Skeletal muscle tissue (tissue), 4 donors: ENCODE data around the gene SH3BP2. TPM values are rescaled to one million over a fixed set of nuclear protein-coding genes. Genes with fewer than 3 reads are reported as not detected.

Experiments
- H3K27ac ChIP-seq: one replicate; pipeline ENCODE4 v1.7.0; 2013; ENCODE audit warnings: mild to moderate bottlenecking, low read depth, low read length, inconsistent platforms
- H3K27me3 ChIP-seq, 3 donors: one replicate each; pipeline ENCODE4 v1.7.0; 2013; ENCODE audit warnings: low read length in 3 of 3; ENCODE audit not compliant: control insufficient read depth in 3 of 3, insufficient read depth in 3 of 3
- H3K36me3 ChIP-seq, 3 donors: one replicate each; pipeline ENCODE4 v1.7.0; 2013; ENCODE audit warnings: low read length in 3 of 3; ENCODE audit not compliant: control insufficient read depth in 3 of 3, insufficient read depth in 3 of 3
- H3K4me1 ChIP-seq, 3 donors: one replicate each; pipeline ENCODE4 v1.7.0; 2013; ENCODE audit warnings: low read length in 3 of 3, mild to moderate bottlenecking in 3 of 3; ENCODE audit not compliant: control insufficient read depth in 3 of 3, insufficient read depth in 3 of 3
- H3K4me3 ChIP-seq, 3 donors: one replicate each; pipeline ENCODE4 v1.7.0; 2013; ENCODE audit warnings: low read length in 3 of 3
- H3K9ac ChIP-seq, 3 donors: one replicate each; pipeline ENCODE4 v1.7.0; 2013; ENCODE audit warnings: low read length in 3 of 3, mild to moderate bottlenecking in 3 of 3, moderate library complexity in 2 of 3, low read depth in 1 of 3
- H3K9me3 ChIP-seq, 3 donors: one replicate each; pipeline ENCODE4 v1.7.0; 2013; ENCODE audit warnings: low read length in 3 of 3; ENCODE audit not compliant: control insufficient read depth in 3 of 3
- total RNA-seq: library from RNA; depleted of rRNA; stranded (reverse); fragments of >200 nt; gene quantifications from one replicate; pipeline ENCODE4 v1.2.3, GENCODE V29; 2014
- donor health status: Osteomylitis.

Gene SH3BP2
- total RNA-seq, 1 donor from 2014 or later: 7.8 TPM

DNA sequence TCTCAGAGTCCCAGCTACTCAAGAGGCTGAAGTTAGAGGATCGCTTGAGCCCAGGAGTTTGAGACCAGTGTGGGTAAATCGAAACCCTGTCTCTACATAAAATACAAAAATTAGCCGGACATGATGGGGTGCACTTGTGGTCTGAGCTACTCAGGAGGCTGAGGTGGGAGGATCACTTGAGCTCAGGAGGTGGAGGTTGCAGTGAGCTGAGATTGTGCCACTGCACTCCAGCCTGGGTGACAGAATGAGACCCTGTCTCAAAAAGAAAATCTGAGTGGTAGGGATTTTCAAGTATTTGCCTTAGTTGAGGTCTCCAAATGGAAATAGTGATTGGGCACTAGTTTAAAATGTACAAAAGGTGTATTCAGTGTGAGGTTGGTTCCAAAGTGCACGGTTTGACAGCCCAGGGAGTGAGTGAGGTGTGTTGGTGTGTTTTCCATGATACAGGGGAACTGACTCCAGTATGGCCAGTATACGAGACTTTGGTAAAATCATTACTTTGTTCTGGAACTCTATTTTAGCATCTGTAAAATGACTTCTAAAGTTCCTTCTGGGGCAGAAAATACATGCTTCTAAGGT, 64.6 kb downstream of the SH3BP2 start:
- no peak overlapping the region for H3K27ac ChIP-seq
- peaks cover 67 to 72% (median 69%) of the 10 kb centered on the region in 3 donors for H3K4me1 ChIP-seq

GRCh38 chr4:2858451-2859217, 65.7 kb downstream of the SH3BP2 start:
- H3K36me3 ChIP-seq: peaks cover 2 to 6% (median 5%) of the 10 kb centered on the region in 3 donors
- H3K9ac ChIP-seq: peak overlapping the region in 1 of 3 donors; percentile 15
- no peaks in the 10 kb centered on the region for H3K9me3 ChIP-seq
- H3K27ac ChIP-seq: peak overlapping the region; percentile 34
- peaks cover 71 to 75% (median 74%) of the 10 kb centered on the region in 3 donors for H3K4me1 ChIP-seq
- peak overlapping the region in 1 of 3 donors; percentile 45 for H3K4me3 ChIP-seq
- H3K27me3 ChIP-seq: no peaks in the 10 kb centered on the region

More for the DNA sequence above, 64.6 kb downstream of the SH3BP2 start:
- no peak overlapping the region for H3K9ac ChIP-seq
- no peaks in the 10 kb centered on the region for H3K9me3 ChIP-seq
- no peaks in the 10 kb centered on the region for H3K27me3 ChIP-seq
- no peak overlapping the region for H3K4me3 ChIP-seq
- peaks cover 2 to 8% (median 5%) of the 10 kb centered on the region in 3 donors for H3K36me3 ChIP-seq

GRCh38 chr4:2859514-2859913, 66.6 kb downstream of the SH3BP2 start:
- Histone ChIP-seq H3K27ac (peak overlapping the region; percentile 28), H3K4me1 (peaks cover 67 to 70% (median 67%) of the 10 kb centered on the region in 3 donors)

DNA sequence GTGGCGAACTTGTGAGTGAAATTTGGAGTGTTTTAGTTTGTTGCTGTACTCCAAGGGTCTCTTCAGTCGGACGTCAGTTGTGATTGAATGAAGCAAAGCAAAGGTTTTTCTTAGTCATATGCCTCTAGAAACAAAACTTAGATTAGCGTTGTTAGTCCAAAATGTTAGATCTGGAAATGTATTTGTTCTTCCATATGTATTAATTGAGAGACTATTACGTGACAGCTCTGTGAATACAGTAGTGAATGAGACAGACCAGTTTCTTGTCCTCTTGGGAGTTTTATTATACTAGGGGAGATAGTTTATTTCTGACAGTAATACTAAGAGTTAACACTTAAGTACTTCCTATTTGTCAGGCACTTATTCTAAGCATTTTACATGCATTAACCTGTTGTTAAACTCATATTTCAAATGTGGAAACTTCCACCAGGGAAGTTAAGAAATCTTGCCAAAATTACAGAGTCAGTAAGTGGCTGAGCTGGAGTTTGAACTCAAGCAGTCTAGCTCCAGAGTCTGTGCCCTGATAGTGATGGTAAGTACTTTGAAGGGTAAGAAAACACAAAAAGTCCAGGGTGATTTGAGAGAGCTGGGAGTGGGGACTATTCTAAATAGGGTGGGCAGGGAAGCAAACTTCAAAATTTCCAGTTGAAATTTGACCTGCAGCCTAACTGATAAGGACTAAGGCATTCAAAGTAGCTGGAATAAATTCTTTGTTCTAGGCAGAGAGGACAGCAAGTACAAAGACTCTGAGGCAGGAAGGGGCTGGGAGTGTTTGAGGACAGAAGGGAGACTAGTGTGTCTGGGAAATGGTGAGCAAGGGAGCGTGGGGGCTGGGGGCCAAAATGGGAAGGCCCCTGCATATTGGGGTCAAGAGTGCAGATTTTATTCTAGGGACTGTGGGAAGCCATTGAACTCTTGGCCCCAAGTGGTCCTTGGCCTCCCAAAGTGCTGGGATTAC, 67.8 kb downstream of the SH3BP2 start:
- Histone ChIP-seq H3K9me3 (no peaks in the 10 kb centered on the region), H3K27me3 (no peaks in the 10 kb centered on the region), H3K4me1 (peaks cover 64 to 73% (median 69%) of the 10 kb centered on the region in 3 donors), H3K36me3 (no peaks in the 10 kb centered on the region), H3K4me3 (peak overlapping the region in 1 of 3 donors; percentile 2), H3K27ac (peak overlapping the region; percentile 28), H3K9ac (peak overlapping the region in 1 of 3 donors; percentile 51)

More at GRCh38 chr4:2859514-2859913, 66.6 kb downstream of the SH3BP2 start:
- no peaks in the 10 kb centered on the region for H3K27me3 ChIP-seq
- no peak overlapping the region for H3K4me3 ChIP-seq
- H3K9ac ChIP-seq: no peak overlapping the region
- H3K36me3 ChIP-seq: no peaks in the 10 kb centered on the region
- no peaks in the 10 kb centered on the region for H3K9me3 ChIP-seq

DNA sequence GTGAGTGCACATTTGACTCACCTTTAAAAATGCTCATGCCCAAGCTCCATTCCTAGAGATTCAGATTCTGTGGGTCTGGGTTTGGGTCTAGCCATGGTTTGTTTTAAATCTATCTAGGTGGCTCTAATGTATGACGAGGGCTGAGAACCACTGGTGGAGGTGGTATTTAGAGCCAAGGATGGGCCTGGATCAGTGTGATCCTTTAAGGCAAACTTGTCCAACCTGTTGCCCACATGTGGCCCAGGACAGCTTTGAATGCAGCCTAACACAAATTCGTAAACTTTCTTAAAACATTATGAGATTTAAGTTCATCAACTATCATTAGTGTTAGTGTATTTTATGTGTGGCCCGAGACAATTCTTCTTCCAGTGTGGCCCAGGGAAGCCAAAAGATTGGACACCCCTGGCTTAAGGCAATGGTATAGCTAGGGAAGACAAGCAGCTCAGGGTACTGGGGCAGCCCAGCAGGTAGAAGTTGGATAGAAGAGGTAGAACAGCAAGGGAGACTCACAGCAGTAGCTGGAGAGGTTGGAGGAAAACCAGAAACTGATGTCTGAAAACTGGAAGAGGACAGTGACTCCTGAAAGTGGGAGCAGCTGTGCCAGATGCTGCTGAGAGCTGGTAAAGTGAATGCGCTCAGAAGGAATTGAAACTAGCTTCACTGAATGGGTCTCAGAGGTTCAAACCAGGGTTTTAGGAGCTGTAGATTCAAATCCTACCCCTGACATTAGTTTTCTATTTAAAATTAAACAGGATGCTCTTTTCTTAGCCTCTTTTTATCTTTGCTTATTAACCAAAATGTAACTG, 68.9 kb downstream of the SH3BP2 start:
- peaks cover 75 to 80% (median 80%) of the 10 kb centered on the region in 3 donors for H3K4me1 ChIP-seq

DNA sequence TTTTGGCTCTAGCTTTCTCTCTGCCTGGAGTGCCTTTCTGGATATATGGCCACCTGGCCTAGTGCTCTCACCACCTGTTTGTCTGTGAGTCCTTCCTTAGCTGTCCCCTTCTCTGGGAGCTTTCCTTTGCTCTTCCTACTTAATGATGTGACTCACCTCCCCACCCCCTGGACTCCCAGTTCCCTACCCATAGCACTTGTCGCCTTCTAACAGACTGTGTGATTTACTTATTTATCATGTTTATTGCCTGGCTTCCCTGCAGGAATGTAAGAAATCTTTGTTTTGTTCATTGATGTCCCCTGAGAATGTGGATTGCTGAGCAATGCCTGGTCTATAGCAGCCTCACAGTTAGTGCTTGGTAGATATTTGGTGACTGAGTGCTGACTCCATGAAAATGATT, 69.6 kb downstream of the SH3BP2 start:
- Histone ChIP-seq H3K36me3 (no peaks in the 10 kb centered on the region), H3K9ac (peak overlapping the region in 1 of 3 donors; percentile 9), H3K27me3 (no peaks in the 10 kb centered on the region), H3K9me3 (no peaks in the 10 kb centered on the region), H3K4me1 (peaks cover 78 to 87% (median 85%) of the 10 kb centered on the region in 3 donors), H3K27ac (peak overlapping the region; percentile 10), H3K4me3 (peak overlapping the region in 2 of 3 donors; percentile 14)

More for the DNA sequence above, 68.9 kb downstream of the SH3BP2 start:
- Histone ChIP-seq H3K4me3 (peak overlapping the region in 1 of 3 donors; percentile 22), H3K27ac (peak overlapping the region; percentile 10), H3K36me3 (no peaks in the 10 kb centered on the region), H3K27me3 (no peaks in the 10 kb centered on the region), H3K9ac (peak overlapping the region in 1 of 3 donors; percentile 9), H3K9me3 (no peaks in the 10 kb centered on the region)

- no peaks in the 10 kb centered on the region for H3K27me3 ChIP-seq
- no peaks in the 10 kb centered on the region for H3K9me3 ChIP-seq
- H3K27ac ChIP-seq: no peak overlapping the region
- no peak overlapping the region for H3K9ac ChIP-seq
- no peaks in the 10 kb centered on the region for H3K36me3 ChIP-seq
- peaks cover 78 to 89% (median 86%) of the 10 kb centered on the region in 3 donors for H3K4me1 ChIP-seq
- no peak overlapping the region for H3K4me3 ChIP-seq
These were observed 70.8 kb downstream of the SH3BP2 start for GRCh38 chr4:2863649-2864048.

DNA sequence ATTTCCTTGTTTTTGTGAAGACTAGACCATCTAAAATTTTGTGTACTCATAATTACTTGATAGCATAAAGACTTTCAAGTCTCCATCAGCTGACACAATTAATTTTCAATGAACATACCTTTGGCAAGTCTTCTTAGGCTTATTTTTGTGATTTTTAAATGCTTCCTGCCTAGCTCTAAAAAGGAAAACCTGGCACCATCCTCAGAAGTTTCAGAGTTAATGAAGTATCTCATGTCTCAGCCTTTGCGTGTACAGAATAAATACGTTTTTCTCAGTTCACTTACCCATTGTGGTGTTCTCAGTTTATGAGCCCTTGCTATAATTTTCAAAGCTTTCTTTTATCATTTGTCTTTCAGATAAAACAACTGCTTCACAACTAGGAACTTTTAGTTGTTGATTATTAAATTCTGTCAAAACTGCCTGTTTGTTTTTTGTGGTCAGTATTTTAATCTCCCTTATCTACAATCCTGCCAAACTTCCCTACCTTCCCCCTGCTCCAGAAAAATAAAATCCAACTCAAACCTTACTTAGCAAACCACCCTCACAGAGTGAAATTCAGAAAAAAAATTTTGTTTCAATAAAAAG, 72.4 kb downstream of the SH3BP2 start:
- Histone ChIP-seq H3K9ac (no peak overlapping the region), H3K4me3 (no peak overlapping the region), H3K27ac (no peak overlapping the region), H3K27me3 (no peaks in the 10 kb centered on the region), H3K9me3 (no peaks in the 10 kb centered on the region), H3K4me1 (peaks cover 80 to 89% (median 86%) of the 10 kb centered on the region in 3 donors), H3K36me3 (no peaks in the 10 kb centered on the region)
